Nephron progenitor cell (in vitro differentiated cells): ENCODE measurements around the gene SKIC8.
"Not testable (repeated sequence)": the region's sequence is repeated elsewhere in the genome, so short reads cannot be mapped to it uniquely, and the experiment has no call there.

Experiments
- DNase-seq: peaks from one replicate; pipeline ENCODE4 v3.0.0; 2021
- H3K27ac Mint-ChIP-seq: 2 replicates; pipeline ENCODE4 v1.8.0; 2021; ENCODE audit warnings: mild to moderate bottlenecking, moderate library complexity, mixed read lengths
- H3K27me3 Mint-ChIP-seq: 2 replicates; pipeline ENCODE4 v1.8.0; 2021; ENCODE audit warnings: mild to moderate bottlenecking, low read depth, mixed read lengths; ENCODE audit not compliant: poor library complexity
- H3K36me3 Mint-ChIP-seq: 2 replicates; pipeline ENCODE4 v1.8.0; 2021; ENCODE audit warnings: low read depth, mixed read lengths
- H3K4me1 Mint-ChIP-seq: 2 replicates; pipeline ENCODE4 v1.8.0; 2021; ENCODE audit warnings: mixed read lengths
- H3K4me3 Mint-ChIP-seq: 2 replicates; pipeline ENCODE4 v1.8.0; 2021; ENCODE audit warnings: mild to moderate bottlenecking, moderate library complexity, mixed read lengths
- H3K9me3 Mint-ChIP-seq: 2 replicates; pipeline ENCODE4 v1.8.0; 2021; ENCODE audit warnings: mild to moderate bottlenecking, moderate library complexity, mixed read lengths
- CTCF ChIP-seq: fragments of 200-600 bp; sonication (generic); IDR thresholded peaks from 2 replicates; pipeline ENCODE4 v1.5.0; 2021; ENCODE audit warnings: antibody characterized with exemption

Gene SKIC8

GRCh38 chr15:78249131-78249530 lies 50.3 kb downstream of the SKIC8 start:
- Mint-ChIP-seq H3K27me3 (peaks cover 21% of the 10 kb centered on the region), H3K9me3 (peaks cover 12% of the 10 kb centered on the region), H3K36me3 (no peaks in the 10 kb centered on the region), H3K4me3 (no peak overlapping the region), H3K27ac (no peak overlapping the region), H3K4me1 (peaks cover 15% of the 10 kb centered on the region)
- DNase-seq, result no peak
- TF ChIP-seq CTCF, result no peak

GRCh38 chr15:78247911-78248310 lies 51.5 kb downstream of the SKIC8 start:
- Mint-ChIP-seq H3K4me3 (no peak overlapping the region), H3K9me3 (peaks cover 12% of the 10 kb centered on the region), H3K27ac (no peak overlapping the region), H3K36me3 (no peaks in the 10 kb centered on the region), H3K27me3 (peaks cover 16% of the 10 kb centered on the region), H3K4me1 (peaks cover 27% of the 10 kb centered on the region)
- no peak for TF ChIP-seq CTCF
- no peak for DNase-seq

GRCh38 chr15:78245976-78246620 lies 53.3 kb downstream of the SKIC8 start:
- H3K4me3 Mint-ChIP-seq, H3K27ac Mint-ChIP-seq, H3K36me3 Mint-ChIP-seq, DNase-seq: not testable (repeated sequence)
- H3K4me1 Mint-ChIP-seq, result peaks cover 33% of the 10 kb centered on the region
- peaks cover 12% of the 10 kb centered on the region for H3K9me3 Mint-ChIP-seq
- H3K27me3 Mint-ChIP-seq, result peaks cover 14% of the 10 kb centered on the region

- Mint-ChIP-seq H3K27me3 (peaks cover 14% of the 10 kb centered on the region), H3K4me1 (peaks cover 33% of the 10 kb centered on the region), H3K9me3 (peaks cover 12% of the 10 kb centered on the region), H3K4me3 (peak overlapping the region; percentile 54), H3K27ac (peak overlapping the region; percentile 43)
- DNase-seq, H3K36me3 Mint-ChIP-seq: not testable (repeated sequence)
Measured at GRCh38 chr15:78245392-78245791, 54.0 kb downstream of the SKIC8 start.

- peaks cover 33% of the 10 kb centered on the region for H3K4me1 Mint-ChIP-seq
- no peaks in the 10 kb centered on the region for H3K36me3 Mint-ChIP-seq
- H3K27me3 Mint-ChIP-seq, result peaks cover 14% of the 10 kb centered on the region
- no peak for DNase-seq
- H3K4me3 Mint-ChIP-seq, result peak overlapping the region; percentile 54
- H3K27ac Mint-ChIP-seq, result peak overlapping the region; percentile 69
- H3K9me3 Mint-ChIP-seq, result peaks cover 12% of the 10 kb centered on the region
- no peak for TF ChIP-seq CTCF
Measured at GRCh38 chr15:78244893-78245292, 54.5 kb downstream of the SKIC8 start.

- Mint-ChIP-seq H3K4me3 (no peak overlapping the region), H3K36me3 (no peaks in the 10 kb centered on the region), H3K27ac (peak overlapping the region; percentile 69), H3K9me3 (peaks cover 12% of the 10 kb centered on the region), H3K4me1 (peaks cover 33% of the 10 kb centered on the region), H3K27me3 (peaks cover 14% of the 10 kb centered on the region)
- no peak for DNase-seq
- no peak for TF ChIP-seq CTCF
Measured at GRCh38 chr15:78244101-78244500, 55.3 kb downstream of the SKIC8 start.

- DNase-seq, result peak; percentile 57
- no peak for TF ChIP-seq CTCF
- Mint-ChIP-seq H3K27me3 (peaks cover 15% of the 10 kb centered on the region), H3K27ac (peak overlapping the region; percentile 57), H3K4me3 (no peak overlapping the region), H3K36me3 (no peaks in the 10 kb centered on the region), H3K4me1 (peaks cover 33% of the 10 kb centered on the region), H3K9me3 (peaks cover 12% of the 10 kb centered on the region)
Measured at GRCh38 chr15:78243491-78243941, 55.9 kb downstream of the SKIC8 start.
